Measurements from ENCODE around the gene KIF18A. TPM values are rescaled to one million over a fixed set of nuclear protein-coding genes. Genes with fewer than 3 reads are reported as not detected.

KIF18A gene
- total and polyA plus RNA-seq, 4 donors, result 0.08 to 21.4 (median 0.20) TPM

GRCh38 chr11:28009388-28009787 is 98.6 kb downstream of the KIF18A start:
- Histone ChIP-seq H3K36me3 (ENCODE audit: control insufficient read depth in 4 of 4, insufficient read depth in 3 of 4, low read depth in 1 of 4, low read length in 3 of 4) (no peaks in the 10 kb centered on the region), H3K27me3 (ENCODE audit: control insufficient read depth in 4 of 4, insufficient read depth in 4 of 4, low read length in 3 of 4) (no peaks in the 10 kb centered on the region), H3K27ac (ENCODE audit: low read depth in 1 of 2, low read length in 2 of 2) (no peak overlapping the region), H3K4me1 (ENCODE audit: control insufficient read depth in 4 of 4, insufficient read depth in 4 of 4, low read length in 3 of 4) (no peaks in the 10 kb centered on the region), H3K4me3 (ENCODE audit: low read depth in 1 of 3, low read length in 3 of 3) (no peak overlapping the region), H3K9me3 (ENCODE audit: control insufficient read depth in 4 of 4, low read length in 3 of 4) (no peaks in the 10 kb centered on the region), H3K9ac (ENCODE audit: low read depth in 1 of 2, low read length in 2 of 2) (no peak overlapping the region)
- DNase-seq (ENCODE audit: low spot score), result no peak
- no peak for TF ChIP-seq CTCF (IDR thresholded peaks at IDR 0.05; ENCODE audit: low read depth, low read length, missing input control)
- no peak for TF ChIP-seq GABPA (IDR thresholded peaks at IDR 0.05 in 1 of 2, conservative IDR thresholded peaks at IDR 0.05 in 1 of 2)
- TF ChIP-seq JUND (IDR thresholded peaks at IDR 0.05), result no peak
- TF ChIP-seq FOXA2 (IDR thresholded peaks at IDR 0.05), result no peak
- no peak for TF ChIP-seq MAX (IDR thresholded peaks at IDR 0.05)
- TF ChIP-seq FOXA1 (IDR thresholded peaks at IDR 0.05), result no peak
- TF ChIP-seq YY1 (IDR thresholded peaks at IDR 0.05), result no peak
- no peak for TF ChIP-seq TAF1 (conservative IDR thresholded peaks at IDR 0.05)
- no peak for TF ChIP-seq ATF3 (IDR thresholded peaks at IDR 0.05)
- TF ChIP-seq ZBTB33 (IDR thresholded peaks at IDR 0.05), result no peak
- no peak for TF ChIP-seq EGR1 (IDR thresholded peaks at IDR 0.05; ENCODE audit: low read depth in 2 of 2)
- no peak for TF ChIP-seq REST (IDR thresholded peaks at IDR 0.05)
- no peak for TF ChIP-seq NR2F2 (IDR thresholded peaks at IDR 0.05)
- no peak for TF ChIP-seq HNF4G (IDR thresholded peaks at IDR 0.05)
- TF ChIP-seq RXRA (IDR thresholded peaks at IDR 0.05), result no peak
- TF ChIP-seq SP1 (IDR thresholded peaks at IDR 0.05), result no peak
- TF ChIP-seq HNF4A (conservative IDR thresholded peaks at IDR 0.05), result no peak
- TF ChIP-seq RAD21 (IDR thresholded peaks at IDR 0.05), result no peak
